HepG2 (cell line): ENCODE measurements around the gene RFX2.

ENCODE experiments used
- IKZF1 ChIP-seq: fragments of 450-650 bp; IDR thresholded peaks from 2 replicates; pipeline ENCODE4 v1.7.1; 2016
- UBTF ChIP-seq: sonication (generic); formaldehyde crosslinking; IDR thresholded peaks from 2 replicates; pipeline ENCODE4 v1.4.0; 2020; ENCODE audit warnings: mild to moderate bottlenecking, missing genetic modification reagents
- ZNF24 ChIP-seq: fragments of 450-650 bp; IDR thresholded peaks from 2 replicates; pipeline ENCODE4 v1.6.1; 2017; ENCODE audit warnings: antibody characterized with exemption, mild to moderate bottlenecking
- ZNF788 ChIP-seq: sonication (generic); formaldehyde crosslinking; IDR thresholded peaks from 2 replicates; pipeline ENCODE4 v1.5.0; 2020; ENCODE audit warnings: mild to moderate bottlenecking, missing genetic modification reagents, borderline replicate concordance

- TF ChIP-seq ZNF24 (no peak), ZNF788 (CRISPR knock-in tag) (no peak), IKZF1 (no peak), UBTF (no peak)
These were observed 16.2 kb upstream of the RFX2 start for GRCh38 chr19:6126335-6126974.
